HL-60 (cell line): ENCODE data around the gene ADAD2.

Experiments used
- DNase-seq, 2 experiments: peaks; one replicate each; pipeline ENCODE4 v3.0.0-alpha.2; 2010 to 2020; ENCODE audit warnings: low read depth in 1 of 2, low spot score in 1 of 2
- H3K27ac ChIP-seq: fragments of 250-450 bp; sonication (Bioruptor Pico); replicated peaks from 2 replicates; pipeline ENCODE4 v1.5.1; 2020; ENCODE audit warnings: mild to moderate bottlenecking, moderate library complexity
- H3K27me3 ChIP-seq: fragments of 250-450 bp; sonication (Bioruptor Pico); 2 replicates; pipeline ENCODE4 v1.5.1; 2021; ENCODE audit warnings: mild to moderate bottlenecking, moderate library complexity; ENCODE audit not compliant: insufficient read depth, poor library complexity, severe bottlenecking
- H3K4me3 ChIP-seq: replicated peaks from 2 replicates; pipeline ENCODE4 v1.5.1; 2011; ENCODE audit warnings: mild to moderate bottlenecking, control low read depth, low read length; ENCODE audit not compliant: insufficient read depth
- GABPA ChIP-seq: IDR thresholded peaks from 2 replicates; pipeline ENCODE4 v1.6.1; 2012; ENCODE audit warnings: low read depth
- POLR2AphosphoS5 ChIP-seq: IDR thresholded peaks from 2 replicates; pipeline ENCODE4 v1.6.1; 2012; ENCODE audit warnings: low read depth
- REST ChIP-seq: IDR thresholded peaks from 2 replicates; pipeline ENCODE4 v1.6.1; 2012; ENCODE audit warnings: low read depth; ENCODE audit not compliant: insufficient replicate concordance
- SPI1 ChIP-seq: IDR thresholded peaks from 2 replicates; pipeline ENCODE4 v1.6.1; 2012; ENCODE audit warnings: low read depth, mild to moderate bottlenecking, borderline replicate concordance
- TF ChIP-seq, protein P1 (sequence below): IDR thresholded peaks from one replicate; pipeline ENCODE4 v1.5.1; 2011; ENCODE audit warnings: low read length, control low read depth, inconsistent platforms; ENCODE audit not compliant: insufficient read depth

The ADAD2 gene

DNA sequence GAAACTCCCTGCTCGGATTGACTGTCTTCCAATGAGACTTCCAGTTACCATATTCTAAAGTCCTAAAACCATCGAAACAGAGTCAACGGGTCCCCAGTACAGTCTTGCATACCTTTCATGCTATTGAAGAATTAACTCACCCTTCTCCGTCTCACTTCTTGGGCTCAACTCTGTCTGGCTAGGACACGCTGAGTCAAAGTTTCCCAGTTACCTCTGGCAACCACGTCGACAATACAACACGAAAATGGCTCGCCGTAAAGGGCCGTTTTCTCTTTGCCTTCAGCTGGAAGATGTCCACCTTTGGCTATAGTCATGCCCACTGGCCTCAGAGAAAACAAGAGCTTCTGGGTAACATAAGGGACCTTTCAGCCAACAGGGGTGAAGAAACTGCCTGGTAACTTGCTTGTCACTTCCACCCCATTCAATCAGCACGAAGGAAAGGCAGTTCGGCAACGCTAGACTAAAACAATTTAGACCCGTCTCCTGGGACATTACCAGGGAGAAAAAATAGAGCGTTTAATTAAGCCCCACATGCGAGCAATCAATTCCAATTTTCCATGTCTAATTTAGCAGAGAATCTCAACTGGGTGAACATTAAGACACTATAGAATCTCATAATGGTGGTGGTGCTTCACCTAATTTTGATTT is 27.3 kb downstream of the ADAD2 start:
- no peaks in the 10 kb centered on the region for H3K27me3 ChIP-seq
- no peak for DNase-seq
- H3K4me3 ChIP-seq, result no peak overlapping the region
- TF ChIP-seq GABPA (no peak), POLR2AphosphoS5 (no peak), SPI1 (no peak), REST (no peak)
- TF ChIP-seq, protein P1, sequence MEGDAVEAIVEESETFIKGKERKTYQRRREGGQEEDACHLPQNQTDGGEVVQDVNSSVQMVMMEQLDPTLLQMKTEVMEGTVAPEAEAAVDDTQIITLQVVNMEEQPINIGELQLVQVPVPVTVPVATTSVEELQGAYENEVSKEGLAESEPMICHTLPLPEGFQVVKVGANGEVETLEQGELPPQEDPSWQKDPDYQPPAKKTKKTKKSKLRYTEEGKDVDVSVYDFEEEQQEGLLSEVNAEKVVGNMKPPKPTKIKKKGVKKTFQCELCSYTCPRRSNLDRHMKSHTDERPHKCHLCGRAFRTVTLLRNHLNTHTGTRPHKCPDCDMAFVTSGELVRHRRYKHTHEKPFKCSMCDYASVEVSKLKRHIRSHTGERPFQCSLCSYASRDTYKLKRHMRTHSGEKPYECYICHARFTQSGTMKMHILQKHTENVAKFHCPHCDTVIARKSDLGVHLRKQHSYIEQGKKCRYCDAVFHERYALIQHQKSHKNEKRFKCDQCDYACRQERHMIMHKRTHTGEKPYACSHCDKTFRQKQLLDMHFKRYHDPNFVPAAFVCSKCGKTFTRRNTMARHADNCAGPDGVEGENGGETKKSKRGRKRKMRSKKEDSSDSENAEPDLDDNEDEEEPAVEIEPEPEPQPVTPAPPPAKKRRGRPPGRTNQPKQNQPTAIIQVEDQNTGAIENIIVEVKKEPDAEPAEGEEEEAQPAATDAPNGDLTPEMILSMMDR, result no peak
- no peak overlapping the region for H3K27ac ChIP-seq

DNA sequence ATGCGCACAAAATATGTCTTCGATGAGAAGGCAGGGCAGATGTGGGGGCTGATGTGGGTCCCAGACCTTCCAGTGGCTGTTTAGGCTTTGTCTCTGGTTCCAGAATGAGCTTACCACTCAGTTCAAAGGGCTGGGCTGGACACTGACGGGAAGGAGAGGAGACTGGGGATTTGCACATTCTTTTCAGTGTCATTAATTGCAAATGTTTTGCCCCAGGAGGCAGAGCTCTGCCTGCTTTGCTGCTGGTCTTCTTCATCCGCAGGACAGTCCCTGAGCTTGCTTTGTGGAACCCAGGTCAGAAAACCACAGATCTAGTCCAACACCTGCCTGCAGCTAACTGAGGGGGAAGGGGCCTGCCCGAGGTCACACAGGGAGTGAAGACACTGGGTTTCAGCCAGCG is 28.0 kb downstream of the ADAD2 start:
- no peak for DNase-seq

DNA sequence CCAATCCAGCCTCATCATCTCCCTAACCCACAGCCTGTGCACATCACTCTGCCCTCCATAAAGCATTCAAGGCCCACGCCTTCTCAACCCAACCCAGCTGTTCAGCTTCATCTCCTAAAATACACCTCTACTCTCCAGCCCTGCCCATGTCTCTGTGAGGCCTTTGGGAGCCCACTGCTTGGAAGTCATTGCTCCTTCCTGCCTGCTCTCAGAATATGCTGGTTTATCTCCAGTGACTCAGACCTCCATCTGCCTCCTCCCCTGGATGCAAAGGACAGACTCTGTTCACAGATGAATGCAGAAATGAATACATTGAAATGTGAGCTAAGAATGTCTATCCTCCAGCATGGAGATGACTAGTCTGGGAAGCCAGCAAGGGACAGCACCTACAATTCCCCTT is 29.9 kb downstream of the ADAD2 start:
- Histone ChIP-seq H3K4me3 (no peak overlapping the region), H3K27ac (no peak overlapping the region), H3K27me3 (no peaks in the 10 kb centered on the region)
- no peak for DNase-seq
- no peak for TF ChIP-seq POLR2AphosphoS5
- TF ChIP-seq, protein P1, result no peak
- TF ChIP-seq GABPA, result no peak
- no peak for TF ChIP-seq REST
- TF ChIP-seq SPI1, result no peak

More for the DNA sequence above, 28.0 kb downstream of the ADAD2 start:
- Histone ChIP-seq H3K4me3 (no peak overlapping the region), H3K27me3 (no peaks in the 10 kb centered on the region), H3K27ac (no peak overlapping the region)
- TF ChIP-seq SPI1, result no peak
- TF ChIP-seq GABPA, result no peak
- no peak for TF ChIP-seq REST
